Endothelial cell of umbilical vein (primary cell): ENCODE data around the gene PIK3R6. TPM values are rescaled to one million over a fixed set of nuclear protein-coding genes. Genes with fewer than 3 reads are reported as not detected.

Experiments used
- BruUV-seq: library from RNA; stranded (reverse); fragments of 400-500 nt; replicated peaks from 2 replicates; lab custom pipeline; 2021; lab: Mats Ljungman, UMichigan
- CTCF ChIA-PET: fragments of 300-600, 350-600 bp; sonication (Branson Sonifier 250); formaldehyde crosslinking; loops from one replicate; lab custom pipeline; 2021; ENCODE audit warnings: antibody characterized with exemption, inconsistent platforms; lab: Charles Lee
- POLR2A ChIA-PET: fragments of 300-600, 350-600 bp; sonication (Branson Sonifier 250); formaldehyde crosslinking; loops from one replicate; lab custom pipeline; 2021; ENCODE audit warnings: antibody characterized with exemption, inconsistent platforms; lab: Charles Lee
- DNase-seq: peaks from one replicate; pipeline ENCODE4 v3.0.0-alpha.2; 2011; ENCODE audit warnings: low read depth, low spot score
- FAIRE-seq: peaks from 2 replicates; lab custom pipeline; 2011; peaks lifted over from hg19 to GRCh38; lab: Jason Lieb, UNC
- H2AFZ ChIP-seq: 2 replicates; pipeline ENCODE4 v1.6.0; 2012; ENCODE audit warnings: low read depth, low read length, control low read depth, inconsistent platforms
- H3K27ac ChIP-seq: 2 replicates; pipeline ENCODE4 v1.5.1; 2011; ENCODE audit warnings: low read depth, mild to moderate bottlenecking, control low read depth, low read length, moderate library complexity; ENCODE audit not compliant: insufficient read depth
- H3K27me3 ChIP-seq, 2 experiments: 2 replicates each; pipeline versions ENCODE4 v1.6.0 to v1.6.1; 2011; ENCODE audit warnings: low read length in 2 of 2, mixed read lengths in 1 of 2; ENCODE audit not compliant: control insufficient read depth in 2 of 2, insufficient read depth in 2 of 2
- H3K36me3 ChIP-seq, 2 experiments: 2 replicates in 1 of 2; 3 replicates in 1 of 2; pipeline ENCODE4 v1.5.1; 2011; ENCODE audit warnings: low read length in 2 of 2, mild to moderate bottlenecking in 1 of 2, moderate library complexity in 1 of 2; ENCODE audit not compliant: control insufficient read depth in 2 of 2, insufficient read depth in 2 of 2; ENCODE audit errors: extremely low read depth in 1 of 2
- H3K4me1 ChIP-seq: 3 replicates; pipeline ENCODE4 v1.5.1; 2011; ENCODE audit warnings: mild to moderate bottlenecking, low read length; ENCODE audit not compliant: control insufficient read depth, insufficient read depth; ENCODE audit errors: extremely low read depth
- H3K4me2 ChIP-seq: 2 replicates; pipeline ENCODE4 v1.6.1; 2011; ENCODE audit warnings: low read length, control low read depth, mixed read lengths; ENCODE audit not compliant: insufficient read depth
- H3K4me3 ChIP-seq, 3 experiments: fragments of 200-600 bp in 1 of 3; sonication (generic), shearing (Covaris generic) in 1 of 3; replicated peaks in 1 of 3; 2 replicates each; pipeline ENCODE4 v1.5.1; 2011 to 2016; ENCODE audit warnings: control low read depth in 3 of 3, low read length in 3 of 3, mild to moderate bottlenecking in 2 of 3, inconsistent platforms in 1 of 3, low read depth in 1 of 3, moderate library complexity in 1 of 3; ENCODE audit not compliant: insufficient read depth in 1 of 3
- H3K79me2 ChIP-seq: 2 replicates; pipeline ENCODE4 v1.6.0; 2012; ENCODE audit warnings: low read length, inconsistent platforms; ENCODE audit not compliant: control insufficient read depth, insufficient read depth
- H3K9ac ChIP-seq: replicated peaks from 2 replicates; pipeline ENCODE3; 2011; ENCODE audit warnings: low read length, control low read depth; ENCODE audit not compliant: insufficient read depth; ENCODE audit errors: extremely low read depth
- H3K9me1 ChIP-seq: replicated peaks from 3 replicates; pipeline ENCODE4 v1.6.0; 2011; ENCODE audit warnings: mild to moderate bottlenecking, low read length; ENCODE audit not compliant: control insufficient read depth, insufficient read depth; ENCODE audit errors: extremely low read depth
- H3K9me3 ChIP-seq: replicated peaks from 2 replicates; pipeline ENCODE4 v1.5.1; 2012; ENCODE audit warnings: low read length, inconsistent platforms; ENCODE audit not compliant: control insufficient read depth, insufficient read depth
- H4K20me1 ChIP-seq: replicated peaks from 2 replicates; pipeline ENCODE3; 2011; ENCODE audit warnings: mild to moderate bottlenecking, low read length; ENCODE audit not compliant: control insufficient read depth, insufficient read depth; ENCODE audit errors: extremely low read depth
- CTCF ChIP-seq, 2 donors: IDR thresholded peaks; 1 replicate in 1 of 2; 2 replicates in 1 of 2; pipeline ENCODE4 v1.5.1; 2011; ENCODE audit warnings: low read length in 2 of 2, mild to moderate bottlenecking in 2 of 2, moderate library complexity in 2 of 2, control low read depth in 1 of 2, inconsistent platforms in 1 of 2, low read depth in 1 of 2; ENCODE audit not compliant: insufficient read depth in 1 of 2; ENCODE audit errors: extremely low read depth in 1 of 2
- EZH2 ChIP-seq: IDR thresholded peaks from 2 replicates; pipeline ENCODE4 v1.6.1; 2012; ENCODE audit warnings: borderline replicate concordance, low read depth, mild to moderate bottlenecking, moderate library complexity, low read length, inconsistent platforms; ENCODE audit not compliant: severe bottlenecking
- FOS ChIP-seq: IDR thresholded peaks from 2 replicates; pipeline ENCODE4 v1.6.1; 2011; ENCODE audit warnings: mild to moderate bottlenecking, low read length, moderate library complexity, borderline replicate concordance; ENCODE audit not compliant: insufficient read depth
- GATA2 ChIP-seq: IDR thresholded peaks from 2 replicates; pipeline ENCODE4 v1.7.0; 2011; ENCODE audit warnings: low read depth, mild to moderate bottlenecking, moderate library complexity, mixed read lengths, low read length; ENCODE audit not compliant: insufficient read length, insufficient read depth
- JUN ChIP-seq: IDR thresholded peaks from 2 replicates; pipeline ENCODE4 v1.6.1; 2011; ENCODE audit warnings: borderline replicate concordance, low read depth; ENCODE audit not compliant: insufficient read length, insufficient read depth
- MAX ChIP-seq: IDR thresholded peaks from 2 replicates; pipeline ENCODE4 v1.6.1; 2011; ENCODE audit not compliant: insufficient read depth, insufficient read length
- MYC ChIP-seq: IDR thresholded peaks from one replicate; pipeline ENCODE4 v1.6.1; 2011; ENCODE audit warnings: mild to moderate bottlenecking, low read depth, low read length
- POLR2A ChIP-seq: IDR thresholded peaks from 2 replicates; pipeline ENCODE4 v1.6.1; 2012; ENCODE audit warnings: low read depth, mild to moderate bottlenecking, control low read depth, low read length
- POLR2AphosphoS5 ChIP-seq: IDR thresholded peaks from 2 replicates; pipeline ENCODE4 v1.6.1; 2012; ENCODE audit warnings: low read depth, mild to moderate bottlenecking, control low read depth, low read length, moderate library complexity; ENCODE audit not compliant: insufficient read depth
- dilution Hi-C: fragments of 300-500 bp; cut with MboI; formaldehyde crosslinking; loops from one replicate; pipeline ENCODE4 v1.15.0; 2019; ENCODE audit warnings: low sequenced_read_pairs; ENCODE audit not compliant: extremely low pct_ligation_motif_present
- intact Hi-C: fragments of 100-400 bp; cut with micrococcal nuclease; formaldehyde crosslinking; loops from one replicate; pipeline ENCODE4 v1.10.0; 2022
- polyA plus RNA-seq, 4 experiments: library from polyadenylated mRNA; depleted of rRNA in 3 of 4; stranded (reverse) in 3 of 4; unstranded in 1 of 4; fragments of >200 nt; gene quantifications; 2 replicates each; pipeline versions ENCODE4 v1.2.1 to v1.2.3, GENCODE V29; 2011 to 2012; ENCODE audit warnings: missing spikeins in 1 of 4
- total RNA-seq: library from RNA; stranded (reverse); gene quantifications from 2 replicates; pipeline ENCODE4 v1.2.3, GENCODE V29; 2021

Gene PIK3R6
- total and polyA plus RNA-seq, 2 donors (not counting 3 experiments of a cell fraction or from before 2014, with no cell fraction given): not detected

GRCh38 chr17:8847891-8848290, 19.6 kb downstream of the PIK3R6 start:
- FAIRE-seq: no peak
- BruUV-seq: no TSS peak

More at GRCh38 chr17:8847891-8848290, 19.6 kb downstream of the PIK3R6 start:
- no peaks in the 10 kb centered on the region for H4K20me1 ChIP-seq
- H2AFZ ChIP-seq: no peak overlapping the region
- H3K79me2 ChIP-seq: no peaks in the 10 kb centered on the region
- no peak overlapping the region for H3K27ac ChIP-seq
- H3K9me1 ChIP-seq: no peaks in the 10 kb centered on the region
- no peak overlapping the region for H3K4me3 ChIP-seq
- no peak overlapping the region for H3K4me2 ChIP-seq
- POLR2A ChIA-PET: no interaction called here
- no peaks in the 10 kb centered on the region for H3K9me3 ChIP-seq
- H3K4me1 ChIP-seq: no peaks in the 10 kb centered on the region
- H3K9ac ChIP-seq: no peak overlapping the region
- intact Hi-C loops: no loop called here
- H3K36me3 ChIP-seq: no peaks in the 10 kb centered on the region
- no peaks in the 10 kb centered on the region for H3K27me3 ChIP-seq
- dilution Hi-C loops: no loop called here
- TF ChIP-seq POLR2A (no peak), FOS (no peak), MAX (no peak), MYC (no peak), EZH2 (no peak), POLR2AphosphoS5 (no peak), JUN (no peak), GATA2 (no peak), CTCF (IDR thresholded peaks at IDR 0.05; ENCODE audit: extremely low read depth in 1 of 2, insufficient read depth in 1 of 2, low read depth in 1 of 2, low read length in 2 of 2) (no peak)
- no peak for DNase-seq
- CTCF ChIA-PET: no interaction called here
